Muscle of leg (tissue), 11 donors: ENCODE data around the gene FAM117A. TPM values are rescaled to one million over a fixed set of nuclear protein-coding genes. Genes with fewer than 3 reads are reported as not detected.

Source experiments
- DNase-seq: peaks from one replicate; pipeline ENCODE4 v3.0.0; 2013
- H3K27ac ChIP-seq: one replicate; pipeline ENCODE4 v1.5.1; 2013; ENCODE audit warnings: mild to moderate bottlenecking, low read length, control low read depth
- H3K27me3 ChIP-seq: one replicate; pipeline ENCODE4 v1.6.1; 2013; ENCODE audit warnings: low read length; ENCODE audit not compliant: control insufficient read depth, insufficient read depth
- H3K36me3 ChIP-seq: one replicate; pipeline ENCODE4 v1.6.1; 2013; ENCODE audit warnings: low read length; ENCODE audit not compliant: control insufficient read depth, insufficient read depth
- H3K4me1 ChIP-seq: one replicate; pipeline ENCODE4 v1.6.1; 2013; ENCODE audit warnings: low read length; ENCODE audit not compliant: control insufficient read depth, insufficient read depth
- H3K4me3 ChIP-seq: one replicate; pipeline ENCODE4 v1.5.1; 2013; ENCODE audit warnings: low read length, control low read depth
- H3K9me3 ChIP-seq: replicated peaks from 2 replicates; pipeline ENCODE4 v1.6.1; 2013; ENCODE audit warnings: low read depth, low read length; ENCODE audit not compliant: control insufficient read depth
- WGBS: methylation state at CpG from one replicate; pipeline ENCODE4 v1.1.5; 2013; ENCODE audit warnings: missing lambda C conversion rate; ENCODE audit not compliant: insufficient coverage; 5-methylcytosine and 5-hydroxymethylcytosine counted together
- polyA plus RNA-seq, 8 donors: library from polyadenylated mRNA; unstranded; fragments of 120-200 nt; gene quantifications; one replicate each; pipeline versions ENCODE4 v1.2.1 to v1.2.3, GENCODE V29; 2013; ENCODE audit warnings: inconsistent platforms in 1 of 8, low replicate concordance in 1 of 8; ENCODE audit not compliant: insufficient read length in 8 of 8, insufficient read depth in 1 of 8
- total RNA-seq: library from RNA; stranded (reverse); fragments of 120-200 nt; gene quantifications from one replicate; pipeline ENCODE4 v1.2.4, GENCODE V29; 2013

Gene FAM117A
- total and polyA plus RNA-seq, 9 donors, result 9.8 to 23.6 (median 17.5) TPM

- H3K36me3 ChIP-seq, result peaks cover 11% of the 10 kb centered on the region
- no peaks in the 10 kb centered on the region for H3K27me3 ChIP-seq
- H3K9me3 ChIP-seq, result no peaks in the 10 kb centered on the region
- 80% methylated on average over 1 of the region's 4 CpGs for WGBS
- no peak overlapping the region for H3K27ac ChIP-seq
- peaks cover 22% of the 10 kb centered on the region for H3K4me1 ChIP-seq
- no peak overlapping the region for H3K4me3 ChIP-seq
- no peak for DNase-seq
Measured at GRCh38 chr17:49755663-49756283, 8.2 kb downstream of the FAM117A start.

DNA sequence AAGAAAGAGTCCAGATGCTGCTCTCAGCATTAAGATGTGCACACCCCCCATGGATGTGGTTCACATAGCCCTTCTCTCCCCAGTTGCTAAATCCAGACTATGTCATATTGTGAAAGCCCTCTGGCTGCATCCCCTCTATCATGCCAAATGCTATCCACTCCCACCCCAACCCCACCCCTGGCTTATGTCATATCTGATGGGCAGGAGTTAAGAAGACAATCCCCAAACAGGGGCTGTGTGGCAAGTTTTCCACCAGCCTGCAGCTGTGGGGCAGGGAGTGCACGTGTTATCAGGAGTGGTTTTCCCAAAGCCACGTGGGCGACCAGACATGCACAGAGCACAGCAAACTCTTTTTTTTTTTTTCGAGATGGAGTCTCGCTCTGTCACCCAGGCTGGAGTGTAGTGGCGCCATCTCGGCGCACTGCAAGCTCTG, 10.0 kb downstream of the FAM117A start:
- H3K27me3 ChIP-seq, result no peaks in the 10 kb centered on the region
- H3K4me1 ChIP-seq, result peaks cover 22% of the 10 kb centered on the region
- 76% methylated on average over 6 of the region's 8 CpGs for WGBS
- H3K9me3 ChIP-seq, result no peaks in the 10 kb centered on the region
- H3K4me3 ChIP-seq, result no peak overlapping the region
- DNase-seq, result no peak
- H3K36me3 ChIP-seq, result peaks cover 11% of the 10 kb centered on the region
- H3K27ac ChIP-seq, result no peak overlapping the region

GRCh38 chr17:49752508-49752907, 11.4 kb downstream of the FAM117A start:
- Histone ChIP-seq H3K4me1 (peaks cover 22% of the 10 kb centered on the region), H3K4me3 (no peak overlapping the region), H3K27me3 (no peaks in the 10 kb centered on the region), H3K27ac (no peak overlapping the region), H3K36me3 (peaks cover 11% of the 10 kb centered on the region), H3K9me3 (no peaks in the 10 kb centered on the region)
- DNase-seq, result no peak
- 67% methylated on average over 1 of the region's 3 CpGs for WGBS

GRCh38 chr17:49749730-49750129, 14.2 kb downstream of the FAM117A start:
- DNase-seq, result no peak
- H3K4me1 ChIP-seq, result peaks cover 9% of the 10 kb centered on the region
- no peaks in the 10 kb centered on the region for H3K27me3 ChIP-seq
- no peak overlapping the region for H3K4me3 ChIP-seq
- no peaks in the 10 kb centered on the region for H3K9me3 ChIP-seq
- peaks cover 8% of the 10 kb centered on the region for H3K36me3 ChIP-seq
- H3K27ac ChIP-seq, result no peak overlapping the region
- 90% methylated on average over 2 of the region's 3 CpGs for WGBS

DNA sequence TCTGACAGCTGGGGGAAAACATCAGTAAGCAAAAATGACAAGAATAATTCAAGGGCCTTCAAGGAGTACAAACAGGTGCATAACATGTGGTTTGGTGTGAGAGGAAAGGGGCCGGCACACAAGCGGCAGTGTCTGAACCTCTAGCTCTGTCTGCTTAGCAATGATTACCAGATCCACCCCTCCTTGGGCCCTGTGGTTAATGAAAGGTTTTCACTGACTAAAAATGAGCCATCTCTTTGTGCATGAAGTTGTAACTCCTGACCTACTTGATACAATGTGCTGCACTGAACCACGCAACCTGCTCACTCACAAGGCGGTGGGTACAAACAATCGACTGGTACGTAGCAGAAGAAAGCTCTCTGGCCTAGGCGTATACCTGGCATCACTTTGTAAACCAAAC, 15.1 kb downstream of the FAM117A start:
- Histone ChIP-seq H3K4me3 (no peak overlapping the region), H3K27ac (no peak overlapping the region), H3K4me1 (peaks cover 9% of the 10 kb centered on the region), H3K9me3 (no peaks in the 10 kb centered on the region), H3K27me3 (no peaks in the 10 kb centered on the region), H3K36me3 (peaks cover 8% of the 10 kb centered on the region)
- DNase-seq, result no peak
- WGBS, result 86% methylated on average over 4 of the region's 7 CpGs

GRCh38 chr17:49748223-49748622, 15.7 kb downstream of the FAM117A start:
- no peaks in the 10 kb centered on the region for H3K9me3 ChIP-seq
- no peak for DNase-seq
- H3K4me1 ChIP-seq, result peaks cover 10% of the 10 kb centered on the region
- H3K4me3 ChIP-seq, result no peak overlapping the region
- no CpG with 5 or more reads among the region's 3 CpGs for WGBS
- H3K27ac ChIP-seq, result no peak overlapping the region
- H3K27me3 ChIP-seq, result no peaks in the 10 kb centered on the region
- peaks cover 8% of the 10 kb centered on the region for H3K36me3 ChIP-seq

DNA sequence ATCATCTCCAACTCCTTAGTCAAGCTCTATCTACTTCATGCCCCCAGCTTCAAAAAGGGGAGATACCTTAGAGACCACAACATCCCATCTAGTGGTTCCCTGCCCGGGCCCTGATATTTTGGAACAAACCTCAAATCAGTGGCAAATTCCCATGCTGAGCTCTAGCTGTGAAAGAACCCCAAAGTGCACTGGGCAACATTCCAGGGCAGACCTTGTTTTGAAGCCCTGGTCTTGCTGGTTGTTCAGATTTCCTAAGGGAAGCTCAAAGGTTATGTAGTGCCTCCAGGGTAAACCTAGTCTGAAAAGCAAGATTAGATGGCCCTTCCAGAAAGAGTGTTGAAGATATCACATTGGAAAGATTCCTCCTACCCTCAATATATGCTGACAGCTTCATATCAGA, 16.3 kb downstream of the FAM117A start:
- Histone ChIP-seq H3K36me3 (peaks cover 8% of the 10 kb centered on the region), H3K4me1 (peaks cover 15% of the 10 kb centered on the region), H3K9me3 (no peaks in the 10 kb centered on the region), H3K27ac (no peak overlapping the region), H3K4me3 (no peak overlapping the region), H3K27me3 (no peaks in the 10 kb centered on the region)
- no peak for DNase-seq
- no CpG with 5 or more reads among the region's 1 CpG for WGBS

DNA sequence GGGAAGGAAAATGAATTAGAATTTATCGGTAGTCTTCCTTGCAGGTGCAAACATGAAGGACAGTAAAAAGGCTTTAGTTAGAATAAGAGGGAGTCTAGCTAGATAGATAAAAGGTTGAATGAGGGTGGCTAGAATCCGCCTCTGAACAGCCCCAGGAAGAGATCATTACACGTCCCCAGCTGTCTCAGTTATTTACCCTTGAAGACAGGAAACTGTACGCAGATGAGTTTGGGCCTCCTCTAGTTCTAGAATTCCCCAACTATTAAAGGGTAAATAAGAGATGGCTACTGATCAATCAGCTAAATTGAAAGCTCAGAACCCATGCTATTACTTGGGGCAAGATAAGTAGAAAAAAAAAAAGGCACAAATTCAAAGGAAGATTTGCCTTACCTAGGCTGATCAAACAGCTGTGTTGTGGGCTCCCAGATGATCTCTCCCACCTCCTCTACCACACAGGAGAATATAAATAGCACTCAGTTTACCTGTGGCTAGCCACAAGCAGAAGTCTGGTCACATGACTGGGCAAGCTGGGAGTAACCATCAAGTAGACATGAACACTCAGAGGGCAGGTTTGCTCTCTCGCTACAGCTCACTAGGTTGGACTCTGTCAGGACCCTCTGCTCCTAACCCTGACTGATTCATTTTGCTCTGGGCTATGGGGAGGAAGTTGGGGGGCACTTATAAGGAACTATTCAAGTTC, 17.0 kb downstream of the FAM117A start:
- DNase-seq, result no peak
- H3K4me3 ChIP-seq, result no peak overlapping the region
- WGBS, result 64% methylated on average over 1 of the region's 5 CpGs
- H3K36me3 ChIP-seq, result peaks cover 8% of the 10 kb centered on the region
- peak overlapping the region; percentile 59 for H3K27ac ChIP-seq
- H3K9me3 ChIP-seq, result no peaks in the 10 kb centered on the region
- H3K27me3 ChIP-seq, result no peaks in the 10 kb centered on the region
- peaks cover 17% of the 10 kb centered on the region for H3K4me1 ChIP-seq

DNA sequence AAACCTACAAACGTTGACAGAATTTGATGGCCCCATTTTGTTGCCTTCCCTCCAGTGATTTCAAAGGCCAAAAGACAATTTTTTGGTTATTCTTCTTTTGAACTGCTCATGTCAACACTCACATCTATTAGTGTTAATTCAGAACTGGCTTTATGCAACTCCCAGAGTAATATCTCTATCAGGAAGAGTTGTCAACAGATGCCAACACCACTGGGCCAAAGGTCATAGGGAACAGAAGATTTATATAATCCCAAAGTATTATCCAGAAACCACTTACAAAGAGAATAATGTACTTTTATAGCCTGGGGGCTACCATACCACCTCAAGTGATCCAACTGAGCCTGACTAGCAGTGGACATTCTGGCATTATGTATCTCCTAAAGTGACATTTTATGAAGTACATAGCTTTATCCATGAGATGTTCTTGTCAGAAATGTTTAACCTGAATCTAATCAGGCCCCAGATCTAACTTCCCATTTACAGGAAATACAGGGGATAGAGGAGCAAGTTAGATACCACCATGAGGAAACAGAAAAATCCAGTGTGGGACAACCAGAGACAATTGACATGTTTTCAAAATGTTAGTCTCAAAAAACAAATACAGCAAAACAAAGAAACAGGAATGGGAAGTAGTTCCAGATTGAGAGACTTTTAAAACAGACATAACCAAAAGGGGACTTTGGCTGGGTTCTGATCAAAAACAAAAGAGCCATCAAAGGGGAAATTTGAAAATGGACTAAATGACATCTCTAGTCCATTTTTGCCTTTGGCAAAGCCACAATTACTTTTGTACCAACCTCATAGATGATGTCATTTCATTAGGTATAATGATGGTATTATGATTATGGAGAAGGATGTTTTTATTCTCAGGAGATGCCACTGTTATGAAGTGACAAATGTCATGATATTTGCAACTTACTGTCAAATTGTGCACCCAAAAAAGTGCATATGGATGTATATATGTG, 18.5 kb downstream of the FAM117A start:
- Histone ChIP-seq H3K4me1 (peaks cover 29% of the 10 kb centered on the region), H3K36me3 (peaks cover 9% of the 10 kb centered on the region), H3K4me3 (no peak overlapping the region), H3K9me3 (no peaks in the 10 kb centered on the region), H3K27me3 (no peaks in the 10 kb centered on the region), H3K27ac (no peak overlapping the region)
- 83% methylated on average over 1 of the region's 1 CpG for WGBS
- no peak for DNase-seq

- Histone ChIP-seq H3K4me1 (peaks cover 48% of the 10 kb centered on the region), H3K9me3 (no peaks in the 10 kb centered on the region), H3K27me3 (no peaks in the 10 kb centered on the region), H3K36me3 (peaks cover 2% of the 10 kb centered on the region), H3K27ac (peak overlapping the region; percentile 72), H3K4me3 (no peak overlapping the region)
- DNase-seq, result peak; percentile 68
- 17% methylated on average over 1 of the region's 1 CpG for WGBS
Measured at GRCh38 chr17:49742166-49742638, 21.7 kb downstream of the FAM117A start.
